Suprapubic skin (tissue), 3 donors: ENCODE measurements around the gene IRF4.

Experiments used
- POLR2A ChIP-seq, 2 donors: fragments of 450-650 bp; IDR thresholded peaks; one replicate each; pipeline ENCODE4 v1.6.1; 2017; ENCODE audit warnings: antibody characterized with exemption in 2 of 2, mild to moderate bottlenecking in 2 of 2, moderate library complexity in 2 of 2
- TF ChIP-seq, protein P1 (sequence below), 2 donors: fragments of 200-600 bp in 1 of 2; fragments of 450-650 bp in 1 of 2; sonication (generic) in 1 of 2; IDR thresholded peaks; one replicate each; pipeline ENCODE4 v1.5.1; 2016 to 2019; ENCODE audit warnings: antibody characterized with exemption in 2 of 2, mild to moderate bottlenecking in 1 of 2, moderate library complexity in 1 of 2

GRCh38 chr6:431986-432385, 40.4 kb downstream of the IRF4 start:
- TF ChIP-seq, protein P1, sequence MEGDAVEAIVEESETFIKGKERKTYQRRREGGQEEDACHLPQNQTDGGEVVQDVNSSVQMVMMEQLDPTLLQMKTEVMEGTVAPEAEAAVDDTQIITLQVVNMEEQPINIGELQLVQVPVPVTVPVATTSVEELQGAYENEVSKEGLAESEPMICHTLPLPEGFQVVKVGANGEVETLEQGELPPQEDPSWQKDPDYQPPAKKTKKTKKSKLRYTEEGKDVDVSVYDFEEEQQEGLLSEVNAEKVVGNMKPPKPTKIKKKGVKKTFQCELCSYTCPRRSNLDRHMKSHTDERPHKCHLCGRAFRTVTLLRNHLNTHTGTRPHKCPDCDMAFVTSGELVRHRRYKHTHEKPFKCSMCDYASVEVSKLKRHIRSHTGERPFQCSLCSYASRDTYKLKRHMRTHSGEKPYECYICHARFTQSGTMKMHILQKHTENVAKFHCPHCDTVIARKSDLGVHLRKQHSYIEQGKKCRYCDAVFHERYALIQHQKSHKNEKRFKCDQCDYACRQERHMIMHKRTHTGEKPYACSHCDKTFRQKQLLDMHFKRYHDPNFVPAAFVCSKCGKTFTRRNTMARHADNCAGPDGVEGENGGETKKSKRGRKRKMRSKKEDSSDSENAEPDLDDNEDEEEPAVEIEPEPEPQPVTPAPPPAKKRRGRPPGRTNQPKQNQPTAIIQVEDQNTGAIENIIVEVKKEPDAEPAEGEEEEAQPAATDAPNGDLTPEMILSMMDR (IDR thresholded peaks at IDR 0.05): no peak
- no peak for TF ChIP-seq POLR2A (IDR thresholded peaks at IDR 0.05)
